Stimulated activated CD4-positive, alpha-beta T cell treated with anti-CD3 and anti-CD28 coated beads, TNF-alpha, amount 100 ng/mL, for 24 hours (primary cell): Measurements from ENCODE around the gene POLD2.

Experiments used
- DNase-seq, 3 experiments: peaks; one replicate each; pipeline ENCODE4 v3.0.0-alpha.2; 2020; ENCODE audit warnings: low read depth in 3 of 3

Gene POLD2

GRCh38 chr7:44065431-44066110 lies 57.8 kb downstream of the POLD2 start, which contains the start of gene PGAM2:
TSS of gene PGAM2 (minus strand) at chr7:44065567. CDS start at chr7:44065529, 38 bp downstream.
- no peak for DNase-seq

GRCh38 chr7:44064791-44065430 lies 58.4 kb downstream of the POLD2 start:
- DNase-seq = no peak
